Stimulated activated CD8-positive, alpha-beta memory T cell treated with anti-CD3 and anti-CD28 coated beads, Interleukin-2, amount 100 ng/mL, for 48 hours (primary cell): ENCODE data around the gene MMP28.

Experiments used
- DNase-seq, 2 donors: peaks; one replicate each; pipeline ENCODE4 v3.0.0-alpha.2; 2020; ENCODE audit warnings: low read depth in 2 of 2

The MMP28 gene

GRCh38 chr17:35726127-35726952 is 69.1 kb downstream of the MMP28 start:
- DNase-seq = no peak

DNA sequence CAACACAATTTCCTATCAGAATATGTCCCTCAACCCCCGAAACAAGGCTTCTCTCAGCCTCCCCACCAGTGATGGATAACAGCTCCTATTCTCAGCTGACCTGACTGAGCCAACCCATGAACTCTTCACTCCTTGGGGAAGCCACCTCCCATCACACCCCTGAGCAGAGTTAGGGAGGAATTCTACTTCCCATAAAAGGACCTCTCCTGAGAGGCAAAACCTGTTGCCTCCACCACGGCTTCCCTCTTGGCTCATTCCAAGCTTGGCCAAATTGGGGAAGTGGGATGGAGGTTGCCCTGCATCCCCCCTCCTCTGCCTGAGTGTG is 69.7 kb downstream of the MMP28 start:
- DNase-seq = no peak

DNA sequence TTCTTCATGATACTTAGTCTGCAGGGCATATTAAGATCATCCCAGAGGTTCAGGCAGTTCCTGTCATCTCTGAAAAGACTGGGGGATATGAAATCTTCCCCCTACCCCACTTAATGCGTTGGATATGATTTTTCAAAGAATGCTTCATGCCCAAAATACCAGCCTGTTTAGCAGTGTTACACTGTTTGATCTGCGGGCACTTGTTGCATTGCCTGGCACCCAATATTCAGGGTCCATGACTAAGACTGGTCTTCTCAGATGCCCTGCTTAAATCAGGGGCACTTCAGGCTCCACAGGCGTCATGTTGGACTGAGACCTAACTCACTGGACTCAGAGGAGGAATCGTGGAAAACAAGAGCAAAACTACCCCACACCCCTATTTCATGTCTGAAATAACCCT is 70.4 kb downstream of the MMP28 start:
- DNase-seq = no peak

GRCh38 chr17:35723735-35724134 is 71.7 kb downstream of the MMP28 start:
- no peak for DNase-seq

DNA sequence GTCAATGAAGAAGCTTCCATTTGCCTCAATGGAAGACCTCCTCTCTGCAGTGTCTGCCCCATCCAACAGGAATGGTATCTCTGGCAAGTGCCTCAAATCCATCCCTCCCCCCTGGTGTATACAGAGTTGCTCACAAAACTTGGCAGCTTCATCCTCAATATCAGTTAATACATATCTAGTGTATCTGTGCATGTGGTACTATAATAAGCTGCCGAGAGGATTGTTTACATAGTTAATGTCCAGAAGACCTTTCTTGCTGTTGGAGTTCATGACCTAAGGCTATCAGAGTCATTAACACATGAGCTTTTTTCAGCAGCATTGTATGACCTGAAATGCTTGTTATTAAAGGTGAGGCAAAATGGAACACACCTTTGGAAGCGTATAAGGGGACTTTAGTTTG is 78.0 kb downstream of the MMP28 start:
- DNase-seq = no peak

GRCh38 chr17:35716897-35717465 is 78.5 kb downstream of the MMP28 start:
- DNase-seq = no peak

DNA sequence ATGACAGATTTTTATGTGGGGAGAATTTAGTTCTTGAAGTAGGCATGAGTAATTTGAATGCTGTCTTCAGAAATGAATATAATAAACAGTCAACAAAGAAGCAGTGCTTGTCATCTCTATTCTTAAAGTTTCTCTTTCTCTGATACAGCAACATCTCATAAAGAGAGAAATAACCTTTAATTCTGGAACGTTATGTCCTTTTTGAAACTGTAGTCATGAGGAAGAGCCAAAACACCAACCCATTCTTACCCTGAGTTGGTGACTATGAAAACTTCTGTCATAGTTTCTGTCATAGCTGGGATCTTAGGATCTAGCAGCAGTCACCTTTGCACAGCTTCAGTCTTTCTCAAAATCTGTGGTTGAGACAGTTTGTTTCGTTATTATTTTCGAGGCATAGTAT is 79.3 kb downstream of the MMP28 start:
- DNase-seq = no peak
